Ramos (cell line): ENCODE results near the gene SLC25A4.

ENCODE experiments used
- in situ Hi-C: fragments of 300-500 bp; cut with MboI; formaldehyde crosslinking; loops from one replicate; pipeline ENCODE4 v1.14.3; 2022; ENCODE audit warnings: low sequenced_read_pairs; ENCODE audit not compliant: unreplicated experiment

SLC25A4 gene

DNA sequence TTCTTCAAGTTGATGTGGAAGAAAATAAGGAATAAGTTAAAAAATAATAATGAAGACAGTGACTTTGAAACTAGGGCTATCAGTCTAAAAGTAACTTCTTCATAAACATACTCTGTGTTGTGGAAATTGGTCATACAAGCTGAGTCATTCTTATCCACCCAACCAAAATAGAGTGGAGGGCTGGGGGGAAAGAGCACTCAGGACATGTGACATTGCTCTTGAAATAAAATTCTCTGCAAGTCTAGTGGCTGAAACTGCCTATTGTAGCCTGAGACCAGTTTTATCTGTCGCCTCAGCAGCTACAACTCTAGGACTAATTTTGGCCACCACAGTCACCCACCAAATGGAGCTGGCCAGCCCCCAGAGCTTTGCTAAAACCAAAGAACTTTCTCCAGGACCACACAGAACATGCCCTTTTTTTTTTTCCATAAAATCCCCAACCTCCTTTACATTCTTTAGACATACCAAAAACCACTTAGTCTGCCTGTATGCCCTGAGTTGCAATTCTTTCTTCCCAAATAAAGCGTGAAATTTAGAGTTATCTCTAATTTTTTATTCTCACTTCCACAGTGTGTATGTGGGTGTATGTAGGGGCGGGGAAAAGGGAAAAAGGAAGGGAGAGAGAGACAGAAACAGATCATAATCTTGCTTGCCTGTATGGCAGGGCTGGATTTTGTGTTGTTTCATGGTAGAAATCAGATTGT, 23.0 kb upstream of the SLC25A4 start:
- in situ Hi-C loops: no loop called here

DNA sequence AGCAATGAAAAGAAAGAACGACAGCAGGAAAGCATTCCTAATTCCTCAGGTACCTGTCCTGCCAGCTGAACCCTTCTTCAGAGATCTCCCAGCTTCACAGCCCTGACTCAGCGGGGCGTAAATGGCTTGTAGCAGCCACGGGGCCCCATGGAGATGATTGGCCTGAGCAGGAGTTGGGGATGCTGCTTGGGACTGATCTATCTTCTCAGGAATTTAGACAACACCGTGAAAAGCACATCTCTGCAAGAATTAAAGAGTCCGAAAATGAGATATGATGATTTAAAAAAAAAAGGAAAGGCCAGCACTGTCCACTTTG, 22.5 kb upstream of the SLC25A4 start:
- in situ Hi-C loops: no loop called here

DNA sequence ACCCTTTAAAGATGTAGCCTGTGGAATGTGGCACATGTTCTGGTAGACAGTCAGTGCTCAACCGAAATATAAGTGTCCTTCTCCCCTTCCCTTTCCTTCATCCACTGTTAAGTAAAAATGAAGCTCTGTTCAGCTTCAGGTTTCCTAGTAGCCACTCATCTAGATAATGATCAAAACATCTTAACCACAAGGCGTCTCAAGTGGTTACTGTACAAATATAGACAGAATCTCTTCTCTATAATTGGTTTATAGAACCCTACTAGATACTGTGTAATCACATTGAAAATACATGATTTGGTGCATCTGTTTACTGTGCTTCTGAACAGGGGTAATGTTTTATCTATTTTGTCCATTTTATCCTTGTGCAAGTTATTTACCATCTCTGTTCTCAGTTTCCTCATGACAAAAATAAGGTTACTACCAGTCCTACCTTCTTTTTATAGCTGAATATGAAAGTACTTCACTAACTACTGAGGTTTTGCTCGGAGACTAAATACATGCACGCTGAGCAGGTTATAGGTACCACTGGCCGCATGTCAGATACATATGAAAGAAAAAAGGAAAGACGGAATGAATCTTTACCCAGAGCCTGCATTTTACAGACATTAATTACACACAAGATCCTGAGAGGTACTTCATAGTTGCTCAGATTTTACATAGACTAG, 20.3 kb upstream of the SLC25A4 start:
- in situ Hi-C loops: no loop called here

DNA sequence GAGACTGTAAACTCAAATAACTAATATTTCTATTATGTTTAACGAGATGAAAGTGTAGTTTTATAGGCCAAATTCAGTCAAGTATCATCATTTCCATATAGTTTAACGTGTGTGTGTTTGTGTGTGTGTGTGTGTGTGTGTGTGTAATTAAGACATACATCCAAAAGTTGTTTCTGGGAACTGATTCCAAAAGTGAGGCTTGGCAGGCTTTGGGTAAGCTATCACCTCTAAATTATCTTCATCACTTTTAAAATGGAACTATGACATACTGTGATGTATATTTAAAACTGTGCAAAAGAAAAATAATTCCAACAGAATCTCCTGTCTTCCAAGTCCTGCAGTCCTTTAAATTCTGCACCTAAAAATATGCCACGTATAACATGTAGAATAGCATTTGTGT, 19.1 kb upstream of the SLC25A4 start:
- in situ Hi-C loops: no loop called here

DNA sequence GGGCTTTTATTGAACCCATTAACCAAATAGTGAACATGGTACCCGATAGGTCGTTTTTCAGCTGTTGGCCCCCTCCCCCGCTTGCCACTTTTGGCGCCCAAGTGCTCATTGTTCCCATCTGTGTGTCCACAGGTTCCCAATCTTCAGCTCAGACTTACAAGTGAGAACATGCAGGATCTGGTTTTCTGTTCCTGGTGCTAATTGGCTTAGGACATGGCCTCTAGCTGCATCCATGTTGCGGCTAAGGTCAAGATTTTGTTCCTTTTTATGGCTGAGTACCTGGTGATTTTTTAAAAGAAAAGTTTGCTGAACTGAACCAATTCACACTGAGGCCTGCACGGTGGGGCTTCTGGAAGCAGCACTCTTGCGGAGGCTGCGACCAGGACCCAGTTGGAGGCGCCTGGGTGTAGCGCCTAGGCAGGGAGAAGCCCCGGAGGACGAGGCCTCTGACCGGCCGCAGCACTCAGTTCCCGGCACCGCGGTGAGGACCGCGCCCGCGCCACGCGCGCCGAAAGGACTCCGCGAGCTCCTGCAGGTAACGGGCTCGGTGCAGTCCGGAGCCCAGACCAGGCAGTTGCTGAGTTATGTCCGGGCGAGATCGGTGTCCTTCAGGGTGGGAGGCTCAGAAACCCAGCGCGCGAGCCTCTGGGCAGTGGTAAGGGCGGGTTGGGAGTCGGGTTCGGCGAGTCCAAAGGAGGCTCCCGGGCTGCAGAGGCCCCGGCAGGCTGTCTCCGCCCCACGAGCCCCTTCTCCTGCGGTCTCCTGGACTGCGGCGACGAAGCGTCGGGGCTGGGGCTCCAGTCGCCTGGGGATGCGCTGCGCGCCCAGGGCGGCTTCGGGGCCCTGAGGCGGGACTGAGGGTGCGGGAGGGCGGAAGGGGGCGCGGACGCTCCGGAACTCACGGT, 15.8 kb upstream of the SLC25A4 start:
- in situ Hi-C loops: no loop called here

DNA sequence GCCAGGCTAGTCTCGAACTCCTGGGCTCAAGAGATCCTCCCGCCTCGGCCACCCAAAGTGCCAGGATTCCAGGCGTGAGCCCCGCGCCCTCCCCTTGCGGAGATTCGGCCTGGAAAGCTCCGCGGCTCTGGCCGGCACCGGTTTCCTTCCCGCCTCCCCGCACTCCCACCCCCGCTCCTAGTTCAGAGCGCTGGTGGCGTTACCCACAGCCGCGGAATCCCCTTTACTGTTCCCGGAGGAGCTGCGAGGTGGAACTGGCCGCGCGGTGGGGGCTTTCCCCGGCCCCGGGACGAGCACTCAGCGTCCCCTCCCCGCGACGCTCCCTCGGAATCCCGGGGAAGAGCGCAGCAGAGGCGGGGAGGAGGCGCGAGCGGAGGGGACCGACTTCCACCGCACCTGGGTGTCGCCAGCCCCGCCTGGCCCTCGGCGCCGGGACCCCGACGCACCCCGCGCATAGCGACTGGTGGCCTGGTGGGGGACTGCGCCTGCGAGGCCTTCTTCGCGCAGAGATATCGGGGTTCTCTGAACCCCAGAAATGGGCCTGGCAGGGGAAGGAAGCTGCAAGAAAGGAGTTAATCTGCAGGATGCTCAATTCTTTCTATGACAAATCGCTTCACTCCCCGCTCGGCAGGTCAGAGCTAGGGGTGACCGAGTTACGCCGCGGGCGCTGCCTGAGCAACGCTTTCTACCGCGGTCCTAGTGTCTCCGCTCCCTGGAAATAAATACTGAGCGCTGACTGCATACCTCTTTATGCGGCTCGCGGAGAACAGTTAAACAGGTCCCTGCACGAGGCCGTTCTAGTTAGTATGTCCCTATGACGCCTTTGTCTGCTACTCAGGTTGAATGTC, 14.6 kb upstream of the SLC25A4 start:
- in situ Hi-C loops: no loop called here

DNA sequence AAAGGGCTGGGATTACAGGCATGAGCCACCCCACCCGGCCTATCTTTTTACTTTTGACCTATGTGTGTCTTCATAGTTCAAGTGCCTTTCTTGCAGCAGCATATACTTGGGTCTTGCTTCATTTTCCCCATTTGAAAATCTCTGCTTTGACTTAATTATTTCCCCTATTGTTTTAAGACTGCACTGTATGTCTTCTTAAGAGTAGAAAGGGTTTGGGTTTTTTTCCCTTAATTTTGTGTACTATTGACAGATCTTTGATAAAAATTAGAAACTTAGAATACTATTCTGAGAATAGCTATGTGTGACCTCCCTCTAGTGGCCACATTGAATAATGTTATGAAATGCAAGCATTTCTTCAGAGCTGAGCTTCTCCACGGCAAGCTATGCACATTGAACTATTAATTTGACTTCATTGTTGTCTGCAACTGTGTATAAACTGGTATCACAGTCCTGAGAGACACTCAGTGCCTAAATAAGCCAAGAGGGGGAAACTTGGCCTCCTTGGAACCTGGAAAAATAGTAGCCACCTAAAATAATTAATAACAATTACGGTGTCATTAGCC, 8.7 kb upstream of the SLC25A4 start:
- in situ Hi-C loops: no loop called here

DNA sequence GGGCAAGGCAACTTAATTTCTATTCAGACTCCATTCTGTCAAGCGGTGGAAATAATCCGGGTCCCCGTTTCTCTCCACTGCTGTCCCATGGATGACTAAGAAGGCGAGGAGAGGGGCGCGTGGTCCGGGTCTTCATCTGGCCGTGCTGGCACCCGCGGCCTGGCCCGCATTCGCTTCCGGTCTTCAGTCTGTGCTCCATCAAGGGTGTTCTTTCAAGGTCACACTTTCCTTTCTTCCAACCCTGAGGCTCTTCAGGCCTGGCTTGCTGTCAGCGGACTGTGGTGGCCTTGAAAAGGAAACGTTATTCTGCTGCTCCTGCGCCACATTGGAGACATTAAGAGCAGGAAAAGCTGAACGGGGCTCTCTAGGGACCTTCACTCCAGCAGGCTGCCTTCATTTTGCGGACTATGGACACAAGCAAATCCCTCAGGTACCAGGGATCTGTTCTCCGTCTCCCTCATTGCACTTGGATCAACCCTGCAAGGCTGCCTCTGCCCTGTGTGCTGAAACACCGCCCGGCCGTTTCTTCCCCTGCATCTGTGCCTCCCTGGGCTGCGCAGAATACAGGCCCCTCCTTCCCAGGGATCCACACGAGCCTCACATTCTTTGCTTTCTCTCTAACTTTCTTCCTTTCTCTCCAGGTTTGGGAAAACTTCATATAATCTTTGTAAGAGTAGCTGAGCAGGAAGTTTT, 5.7 kb upstream of the SLC25A4 start:
- in situ Hi-C loops: no loop called here

DNA sequence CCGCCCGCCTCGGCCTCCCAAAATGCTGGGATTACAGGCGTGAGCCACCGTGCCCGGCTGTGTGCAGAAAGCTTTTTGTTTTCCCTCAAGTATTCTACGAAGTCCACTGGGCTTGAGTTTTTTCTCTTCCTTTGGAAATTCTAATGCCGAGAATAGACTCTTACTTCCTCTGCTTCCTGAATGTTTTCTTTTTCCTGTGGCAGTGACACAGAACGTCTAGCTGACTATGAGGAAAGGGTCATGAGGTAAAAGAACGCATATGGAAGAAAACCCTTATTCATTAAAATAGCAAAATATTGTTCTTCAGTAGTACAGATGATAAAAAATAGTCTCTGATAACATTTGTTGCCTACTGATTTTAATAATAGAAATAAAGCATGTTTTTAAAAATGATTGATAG, 4.9 kb upstream of the SLC25A4 start:
- in situ Hi-C loops: no loop called here

DNA sequence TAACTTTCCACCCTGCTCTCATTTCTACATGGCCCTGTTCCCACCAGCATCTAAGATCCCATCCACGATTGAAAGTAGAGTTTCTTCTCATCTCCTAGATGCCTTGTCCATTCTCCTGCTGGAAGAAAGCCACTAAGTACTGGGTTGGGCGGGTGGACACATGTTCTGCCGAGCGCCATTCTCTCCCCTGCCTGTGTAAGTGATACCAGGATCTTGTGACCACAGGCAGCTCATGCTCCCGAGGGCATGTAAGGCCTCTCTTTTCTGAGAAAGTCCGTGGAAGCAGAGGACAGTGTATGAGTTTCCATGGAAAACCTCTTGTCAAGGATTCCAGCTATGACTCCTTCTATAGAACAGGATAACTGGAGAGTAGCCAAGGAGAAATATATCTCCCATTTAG, 3.3 kb upstream of the SLC25A4 start:
- in situ Hi-C loops: no loop called here

DNA sequence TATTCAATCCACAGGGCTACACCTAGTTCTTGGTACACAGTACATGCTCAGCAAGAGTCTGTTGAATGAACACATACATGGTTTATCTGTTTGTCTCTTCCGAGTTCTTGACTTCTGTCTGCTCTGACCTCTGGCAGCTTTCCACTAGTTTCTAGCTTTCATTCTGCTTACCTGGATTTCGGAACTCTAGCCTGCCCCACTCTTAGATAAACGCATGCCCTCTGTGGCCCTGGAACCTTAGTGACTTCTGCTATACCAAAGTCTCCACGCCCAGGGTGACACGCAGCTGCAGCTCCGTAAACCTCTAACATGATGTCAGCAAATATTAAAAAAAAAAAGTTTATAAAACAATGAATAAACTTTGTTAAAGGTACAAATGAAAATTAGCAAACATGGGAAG, 1.3 kb upstream of the SLC25A4 start:
- in situ Hi-C loops: no loop called here

DNA sequence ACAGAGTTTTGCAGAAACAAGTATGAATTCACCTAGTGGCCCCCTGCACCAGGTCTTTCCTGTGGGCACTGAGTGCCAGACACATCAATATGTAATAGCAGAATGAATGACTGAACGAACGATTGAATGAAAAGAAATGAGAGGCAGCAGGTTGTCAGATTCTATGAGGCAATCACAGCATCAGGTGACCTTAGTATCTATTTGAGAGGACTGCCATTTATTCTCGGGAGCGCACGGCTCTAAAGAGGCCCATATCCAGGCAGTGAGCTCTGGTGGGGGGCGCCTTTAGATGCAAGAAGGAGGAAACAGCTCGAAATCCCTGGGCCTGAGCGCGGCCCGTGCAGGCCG, 528 bp upstream of the SLC25A4 start:
- in situ Hi-C loops: no loop called here

DNA sequence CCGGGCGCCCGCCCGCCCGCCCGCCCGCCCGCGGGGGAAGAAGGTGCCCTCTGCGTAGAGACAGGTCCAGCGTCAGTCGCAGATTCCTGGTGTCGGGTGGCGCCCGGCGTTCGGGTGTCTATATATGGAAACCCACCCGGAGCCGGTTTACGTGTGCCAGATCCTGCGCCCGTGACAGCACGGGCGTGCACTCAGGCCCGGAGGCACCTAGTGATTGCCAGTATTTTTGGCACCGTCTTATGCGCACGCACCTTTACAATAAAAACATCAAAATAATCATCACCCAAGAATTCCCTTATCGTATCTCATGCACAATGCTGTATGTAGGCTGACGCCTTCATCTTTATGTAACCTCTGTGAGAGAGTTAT, 519 bp downstream of the SLC25A4 start:
- in situ Hi-C loops: no loop called here

DNA sequence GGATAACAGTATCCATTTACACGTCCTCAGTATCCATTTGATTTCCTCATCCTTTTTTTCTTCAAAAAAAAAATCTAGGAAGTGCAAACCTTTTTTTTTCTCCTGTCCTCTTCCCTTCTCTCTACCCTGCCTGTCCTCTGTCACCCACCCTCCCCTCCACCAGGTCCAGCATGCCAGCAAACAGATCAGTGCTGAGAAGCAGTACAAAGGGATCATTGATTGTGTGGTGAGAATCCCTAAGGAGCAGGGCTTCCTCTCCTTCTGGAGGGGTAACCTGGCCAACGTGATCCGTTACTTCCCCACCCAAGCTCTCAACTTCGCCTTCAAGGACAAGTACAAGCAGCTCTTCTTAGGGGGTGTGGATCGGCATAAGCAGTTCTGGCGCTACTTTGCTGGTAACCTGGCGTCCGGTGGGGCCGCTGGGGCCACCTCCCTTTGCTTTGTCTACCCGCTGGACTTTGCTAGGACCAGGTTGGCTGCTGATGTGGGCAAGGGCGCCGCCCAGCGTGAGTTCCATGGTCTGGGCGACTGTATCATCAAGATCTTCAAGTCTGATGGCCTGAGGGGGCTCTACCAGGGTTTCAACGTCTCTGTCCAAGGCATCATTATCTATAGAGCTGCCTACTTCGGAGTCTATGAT, 1.7 kb downstream of the SLC25A4 start:
- in situ Hi-C loops: no loop called here

DNA sequence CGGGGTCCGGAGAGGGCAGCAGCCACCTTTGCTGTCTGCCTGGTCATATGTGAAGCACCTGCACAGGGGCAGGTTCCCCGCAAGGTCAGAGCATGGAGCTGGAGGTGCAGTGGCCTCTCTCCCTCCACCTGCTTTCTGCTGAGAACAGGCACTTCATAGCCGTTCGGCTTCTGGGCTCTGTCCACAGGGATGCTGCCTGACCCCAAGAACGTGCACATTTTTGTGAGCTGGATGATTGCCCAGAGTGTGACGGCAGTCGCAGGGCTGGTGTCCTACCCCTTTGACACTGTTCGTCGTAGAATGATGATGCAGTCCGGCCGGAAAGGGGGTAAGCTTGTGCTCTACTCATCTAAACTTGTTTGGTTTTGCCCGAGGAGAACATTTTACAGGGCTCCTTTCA, 2.5 kb downstream of the SLC25A4 start:
- in situ Hi-C loops: no loop called here

DNA sequence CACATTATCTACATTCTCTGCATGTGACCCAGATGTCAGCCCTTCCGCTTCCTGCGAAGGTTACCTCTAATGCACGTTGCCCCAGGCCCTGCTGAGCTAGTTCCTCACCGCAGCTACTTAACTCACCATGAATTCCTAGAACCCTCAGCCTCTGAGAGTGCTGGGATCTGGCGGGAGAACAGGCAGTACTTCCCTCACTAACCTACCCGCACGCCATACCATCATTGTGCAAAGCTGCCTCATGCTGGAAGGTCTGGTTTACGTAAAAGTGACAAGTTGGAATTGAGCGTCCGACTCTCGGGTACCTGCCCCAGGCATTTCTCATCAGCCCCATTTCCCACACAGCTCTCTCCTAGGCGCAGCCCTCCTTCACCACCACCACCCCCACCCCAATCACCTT, 6.3 kb downstream of the SLC25A4 start:
- in situ Hi-C loops: no loop called here

DNA sequence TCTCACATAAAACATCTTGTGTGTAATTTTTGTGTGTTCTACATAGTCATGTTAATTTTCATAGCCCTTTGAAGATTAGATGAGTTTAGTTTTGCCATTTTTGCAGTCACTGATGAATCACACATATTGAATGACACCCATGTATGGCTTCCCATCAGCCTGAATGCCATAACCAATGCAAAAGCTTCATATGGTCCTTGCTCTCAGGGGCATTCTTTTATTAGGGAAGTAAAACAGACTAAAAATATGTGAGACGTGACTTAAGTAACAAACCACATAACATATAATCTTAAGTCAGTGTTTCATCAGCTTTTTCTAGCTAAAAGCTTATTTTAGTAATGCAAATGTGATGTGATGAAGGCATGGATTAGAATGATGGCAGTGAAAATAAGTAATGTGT, 8.2 kb downstream of the SLC25A4 start:
- in situ Hi-C loops: no loop called here

DNA sequence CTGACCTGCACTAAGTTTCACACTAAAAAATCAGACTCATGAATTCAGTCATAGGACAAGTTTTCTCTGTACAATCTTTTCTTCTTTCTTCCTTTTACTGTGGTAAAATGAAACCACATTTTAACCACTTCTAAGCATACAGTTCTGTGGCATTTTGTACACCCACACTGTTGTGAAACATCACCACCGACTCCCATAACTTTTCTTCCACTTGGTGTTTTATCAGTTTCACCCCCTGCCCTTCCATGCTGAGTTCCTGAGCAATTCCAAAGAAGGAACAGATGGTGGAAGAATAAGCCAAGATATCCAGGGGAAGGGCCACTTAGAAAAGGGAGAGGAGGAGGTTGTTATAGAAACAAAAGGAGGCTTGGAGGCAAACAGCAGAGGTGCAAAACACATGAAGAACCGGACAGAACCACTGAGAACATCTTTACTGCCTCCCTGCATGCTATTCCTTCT, 22.6 kb downstream of the SLC25A4 start:
- in situ Hi-C loops: no loop called here

DNA sequence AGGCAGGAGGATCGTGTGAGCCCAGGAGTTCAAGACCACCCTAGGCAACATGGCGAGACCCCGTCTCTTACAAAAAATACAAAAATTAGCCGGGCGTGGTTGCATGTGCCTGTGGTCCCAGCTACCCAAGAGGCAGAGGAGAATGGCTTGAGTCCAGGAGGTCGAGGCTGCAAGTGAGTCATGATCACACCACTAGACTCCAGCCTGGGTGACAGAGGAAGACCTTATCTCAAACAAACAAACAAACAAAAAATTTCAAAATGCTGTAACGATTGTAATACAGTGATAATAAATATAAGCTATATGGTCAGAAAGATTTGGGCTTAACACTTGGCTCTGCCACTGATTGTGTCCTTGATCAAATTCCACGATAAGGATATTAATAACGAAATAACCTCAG, 24.2 kb downstream of the SLC25A4 start:
- in situ Hi-C loops: no loop called here
